HFF-Myc (cell line): Measurements from ENCODE around the gene FAM9C.

Experiments
- DNase-seq: peaks from one replicate; pipeline ENCODE4 v3.0.0-alpha.2; 2011; ENCODE audit warnings: low read depth; ENCODE audit errors: extremely low read depth
- H3K4me3 ChIP-seq: replicated peaks from 2 replicates; pipeline ENCODE4 v1.5.1; 2011; ENCODE audit warnings: low read depth, mild to moderate bottlenecking, control low read depth, low read length
- CTCF ChIP-seq: IDR thresholded peaks from 2 replicates; pipeline ENCODE4 v1.5.1; 2012; ENCODE audit warnings: mild to moderate bottlenecking, low read depth, low read length, control low read depth; ENCODE audit errors: missing control alignments

FAM9C gene

GRCh38 chrX:13082206-13083065 lies 38.0 kb upstream of the FAM9C start:
- no peak overlapping the region for H3K4me3 ChIP-seq
- no peak for TF ChIP-seq CTCF
- no peak for DNase-seq

- DNase-seq: no peak
Observed at GRCh38 chrX:13081395-13082205, 37.2 kb upstream of the FAM9C start.

GRCh38 chrX:13080128-13080795 lies 35.8 kb upstream of the FAM9C start:
- TF ChIP-seq CTCF: no peak
- no peak overlapping the region for H3K4me3 ChIP-seq
- DNase-seq: no peak

More at GRCh38 chrX:13081395-13082205, 37.2 kb upstream of the FAM9C start:
- TF ChIP-seq CTCF: no peak
- H3K4me3 ChIP-seq: no peak overlapping the region

- no peak for DNase-seq
- H3K4me3 ChIP-seq: no peak overlapping the region
- TF ChIP-seq CTCF: no peak
Observed at GRCh38 chrX:13078739-13079444, 34.5 kb upstream of the FAM9C start.

GRCh38 chrX:13077168-13077567 lies 32.7 kb upstream of the FAM9C start:
- TF ChIP-seq CTCF: no peak
- H3K4me3 ChIP-seq: no peak overlapping the region
- DNase-seq: no peak
